ENCODE measurements around the gene SYPL2. TPM values are rescaled to one million over a fixed set of nuclear protein-coding genes. Genes with fewer than 3 reads are reported as not detected.
A peak's percentile ranks its signal among the peaks of the same experiment; 100 is the strongest.

SYPL2 gene
- total and polyA plus RNA-seq, 2 donors (not counting 3 experiments of a cell fraction or from before 2014, with no cell fraction given), result not detected

GRCh38 chr1:109499661-109500536 lies 33.6 kb downstream of the SYPL2 start:
- FAIRE-seq (peak; percentile 77), DNase-seq (ENCODE audit: low read depth, low spot score) (peak; percentile 28)
- no peaks in the 10 kb centered on the region for H3K9me1 ChIP-seq (replicated peaks; ENCODE audit: control insufficient read depth, extremely low read depth, insufficient read depth, low read length)
- ChIA-PET POLR2A (no interaction called here), CTCF (interaction anchor here (1.5 to 23.0 kb wide), 10 partner anchors 8 to 140 kb away, joined by 4 to 955 read pairs (median 8); partner anchors contain the start of genes AMIGO1, ATXN7L2 and GPR61)
- H3K36me3 ChIP-seq (ENCODE audit: control insufficient read depth in 2 of 2, extremely low read depth in 1 of 2, insufficient read depth in 2 of 2, low read length in 2 of 2), result peaks cover 2 to 7% of the 10 kb centered on the region in 2 experiments
- TF ChIP-seq MAX (IDR thresholded peaks at IDR 0.05; ENCODE audit: insufficient read depth, insufficient read length), result no peak
- no peak for TF ChIP-seq GATA2 (IDR thresholded peaks at IDR 0.05; ENCODE audit: insufficient read depth, insufficient read length, low read depth, low read length)
- TF ChIP-seq EZH2 (IDR thresholded peaks at IDR 0.05; ENCODE audit: borderline replicate concordance, low read depth, low read length, severe bottlenecking), result no peak
- TF ChIP-seq POLR2AphosphoS5 (IDR thresholded peaks at IDR 0.05; ENCODE audit: insufficient read depth, low read depth, low read length), result no peak
- no peak for TF ChIP-seq JUN (IDR thresholded peaks at IDR 0.05; ENCODE audit: borderline replicate concordance, insufficient read depth, insufficient read length, low read depth)
- no peak for TF ChIP-seq POLR2A (IDR thresholded peaks at IDR 0.05; ENCODE audit: low read depth, low read length)
- TF ChIP-seq CTCF (IDR thresholded peaks at IDR 0.05; ENCODE audit: extremely low read depth in 1 of 2, insufficient read depth in 1 of 2, low read depth in 1 of 2, low read length in 2 of 2), result peak; percentile 51 to 60
- TF ChIP-seq MYC (IDR thresholded peaks at IDR 0.05; ENCODE audit: low read depth, low read length), result no peak
- TF ChIP-seq FOS (IDR thresholded peaks at IDR 0.05; ENCODE audit: borderline replicate concordance, insufficient read depth, low read length), result peak; percentile 41
- intact Hi-C loops (cut with micrococcal nuclease), result loop anchor here (5.0 kb wide), 2 partner anchors 142 to 242 kb away; partner anchors contain the start of gene GSTM3
- no peaks in the 10 kb centered on the region for H3K27me3 ChIP-seq (ENCODE audit: control insufficient read depth in 2 of 2, insufficient read depth in 2 of 2, low read length in 2 of 2)
- H3K9me3 ChIP-seq (replicated peaks; ENCODE audit: control insufficient read depth, insufficient read depth, low read length), result no peaks in the 10 kb centered on the region
- H3K4me3 ChIP-seq (replicated peaks in 1 of 3; ENCODE audit: insufficient read depth in 1 of 3, low read depth in 1 of 3, low read length in 3 of 3), result no peak overlapping the region
- peaks cover 7% of the 10 kb centered on the region for H3K4me1 ChIP-seq (ENCODE audit: control insufficient read depth, extremely low read depth, insufficient read depth, low read length)
- no peak overlapping the region for H2AFZ ChIP-seq (ENCODE audit: low read depth, low read length)
- dilution Hi-C loops (cut with MboI; ENCODE audit: extremely low pct_ligation_motif_present, low sequenced_read_pairs), result no loop called here
- H3K4me2 ChIP-seq (ENCODE audit: insufficient read depth, low read length), result no peak overlapping the region
- no peak overlapping the region for H3K27ac ChIP-seq (ENCODE audit: insufficient read depth, low read depth, low read length)
- peaks cover 2% of the 10 kb centered on the region for H3K79me2 ChIP-seq (ENCODE audit: control insufficient read depth, insufficient read depth, low read length)
- no peak overlapping the region for H3K9ac ChIP-seq (replicated peaks; ENCODE audit: extremely low read depth, insufficient read depth, low read length)
- H4K20me1 ChIP-seq (replicated peaks; ENCODE audit: control insufficient read depth, extremely low read depth, insufficient read depth, low read length), result no peaks in the 10 kb centered on the region
- BruUV-seq (replicated peaks), result no TSS peak
